Measurements from ENCODE around the gene ANKRD33.

DNA sequence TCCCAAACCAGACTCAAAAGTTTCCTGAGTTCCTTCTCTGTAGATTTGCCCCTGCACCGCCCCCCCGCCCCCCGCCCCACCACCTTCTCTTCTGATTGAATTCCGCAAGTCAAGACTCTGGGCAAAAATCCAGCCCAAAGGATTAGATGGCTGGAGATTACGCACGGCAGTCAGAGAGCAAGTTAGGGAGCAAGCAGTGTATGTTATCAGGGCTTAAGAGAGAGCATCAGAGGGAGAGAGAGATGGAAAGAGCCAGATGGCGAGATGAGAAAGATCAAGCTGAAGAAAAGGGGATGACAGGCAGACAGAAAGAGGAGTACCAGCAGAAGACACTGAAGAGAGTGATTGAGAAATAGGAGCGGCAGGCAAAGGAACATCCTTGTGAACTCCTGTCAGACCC lies 13.9 kb upstream of the ANKRD33 start:
- TF ChIP-seq EZH2phosphoT487 (IDR thresholded peaks at IDR 0.05; ENCODE audit: insufficient read depth, low read depth) (no peak), EZH2 (IDR thresholded peaks at IDR 0.05; ENCODE audit: insufficient read depth, poor library complexity, severe bottlenecking) (no peak)

Measured in GM23248 (cell line).